Hepatocyte (in vitro differentiated cells): ENCODE measurements around the gene ZNF155.

ENCODE experiments used
- CTCF ChIP-seq: fragments of 200-600 bp; sonication (generic); IDR thresholded peaks from 2 replicates; pipeline ENCODE4 v1.5.1; 2016; ENCODE audit warnings: antibody characterized with exemption, mild to moderate bottlenecking; ENCODE audit not compliant: poor library complexity
- EZH2 ChIP-seq: fragments of 200-600 bp; sonication (generic); IDR thresholded peaks from 2 replicates; pipeline ENCODE4 v1.6.1; 2016; ENCODE audit warnings: antibody characterized with exemption, mild to moderate bottlenecking, borderline replicate concordance

GRCh38 chr19:44042147-44042546 is 58.2 kb downstream of the ZNF155 start:
- TF ChIP-seq CTCF, result no peak
- TF ChIP-seq EZH2, result no peak
